Endothelial cell of umbilical vein (primary cell): ENCODE results near the gene FBXL13. TPM values are rescaled to one million over a fixed set of nuclear protein-coding genes. Genes with fewer than 3 reads are reported as not detected.

Source experiments
- BruUV-seq: library from RNA; stranded (reverse); fragments of 400-500 nt; replicated peaks from 2 replicates; lab custom pipeline; 2021; lab: Mats Ljungman, UMichigan
- CTCF ChIA-PET: fragments of 300-600, 350-600 bp; sonication (Branson Sonifier 250); formaldehyde crosslinking; loops from one replicate; lab custom pipeline; 2021; ENCODE audit warnings: antibody characterized with exemption, inconsistent platforms; lab: Charles Lee
- POLR2A ChIA-PET: fragments of 300-600, 350-600 bp; sonication (Branson Sonifier 250); formaldehyde crosslinking; loops from one replicate; lab custom pipeline; 2021; ENCODE audit warnings: antibody characterized with exemption, inconsistent platforms; lab: Charles Lee
- DNase-seq: peaks from one replicate; pipeline ENCODE4 v3.0.0-alpha.2; 2011; ENCODE audit warnings: low read depth, low spot score
- FAIRE-seq: peaks from 2 replicates; lab custom pipeline; 2011; peaks lifted over from hg19 to GRCh38; lab: Jason Lieb, UNC
- H2AFZ ChIP-seq: 2 replicates; pipeline ENCODE4 v1.6.0; 2012; ENCODE audit warnings: low read depth, low read length, control low read depth, inconsistent platforms
- H3K27ac ChIP-seq: 2 replicates; pipeline ENCODE4 v1.5.1; 2011; ENCODE audit warnings: low read depth, mild to moderate bottlenecking, control low read depth, low read length, moderate library complexity; ENCODE audit not compliant: insufficient read depth
- H3K27me3 ChIP-seq, 2 experiments: 2 replicates each; pipeline versions ENCODE4 v1.6.0 to v1.6.1; 2011; ENCODE audit warnings: low read length in 2 of 2, mixed read lengths in 1 of 2; ENCODE audit not compliant: control insufficient read depth in 2 of 2, insufficient read depth in 2 of 2
- H3K36me3 ChIP-seq, 2 experiments: 2 replicates in 1 of 2; 3 replicates in 1 of 2; pipeline ENCODE4 v1.5.1; 2011; ENCODE audit warnings: low read length in 2 of 2, mild to moderate bottlenecking in 1 of 2, moderate library complexity in 1 of 2; ENCODE audit not compliant: control insufficient read depth in 2 of 2, insufficient read depth in 2 of 2; ENCODE audit errors: extremely low read depth in 1 of 2
- H3K4me1 ChIP-seq: 3 replicates; pipeline ENCODE4 v1.5.1; 2011; ENCODE audit warnings: mild to moderate bottlenecking, low read length; ENCODE audit not compliant: control insufficient read depth, insufficient read depth; ENCODE audit errors: extremely low read depth
- H3K4me2 ChIP-seq: 2 replicates; pipeline ENCODE4 v1.6.1; 2011; ENCODE audit warnings: low read length, control low read depth, mixed read lengths; ENCODE audit not compliant: insufficient read depth
- H3K4me3 ChIP-seq, 3 experiments: fragments of 200-600 bp in 1 of 3; sonication (generic), shearing (Covaris generic) in 1 of 3; replicated peaks in 1 of 3; 2 replicates each; pipeline ENCODE4 v1.5.1; 2011 to 2016; ENCODE audit warnings: control low read depth in 3 of 3, low read length in 3 of 3, mild to moderate bottlenecking in 2 of 3, inconsistent platforms in 1 of 3, low read depth in 1 of 3, moderate library complexity in 1 of 3; ENCODE audit not compliant: insufficient read depth in 1 of 3
- H3K79me2 ChIP-seq: 2 replicates; pipeline ENCODE4 v1.6.0; 2012; ENCODE audit warnings: low read length, inconsistent platforms; ENCODE audit not compliant: control insufficient read depth, insufficient read depth
- H3K9ac ChIP-seq: replicated peaks from 2 replicates; pipeline ENCODE3; 2011; ENCODE audit warnings: low read length, control low read depth; ENCODE audit not compliant: insufficient read depth; ENCODE audit errors: extremely low read depth
- H3K9me1 ChIP-seq: replicated peaks from 3 replicates; pipeline ENCODE4 v1.6.0; 2011; ENCODE audit warnings: mild to moderate bottlenecking, low read length; ENCODE audit not compliant: control insufficient read depth, insufficient read depth; ENCODE audit errors: extremely low read depth
- H3K9me3 ChIP-seq: replicated peaks from 2 replicates; pipeline ENCODE4 v1.5.1; 2012; ENCODE audit warnings: low read length, inconsistent platforms; ENCODE audit not compliant: control insufficient read depth, insufficient read depth
- H4K20me1 ChIP-seq: replicated peaks from 2 replicates; pipeline ENCODE3; 2011; ENCODE audit warnings: mild to moderate bottlenecking, low read length; ENCODE audit not compliant: control insufficient read depth, insufficient read depth; ENCODE audit errors: extremely low read depth
- EZH2 ChIP-seq: IDR thresholded peaks from 2 replicates; pipeline ENCODE4 v1.6.1; 2012; ENCODE audit warnings: borderline replicate concordance, low read depth, mild to moderate bottlenecking, moderate library complexity, low read length, inconsistent platforms; ENCODE audit not compliant: severe bottlenecking
- FOS ChIP-seq: IDR thresholded peaks from 2 replicates; pipeline ENCODE4 v1.6.1; 2011; ENCODE audit warnings: mild to moderate bottlenecking, low read length, moderate library complexity, borderline replicate concordance; ENCODE audit not compliant: insufficient read depth
- GATA2 ChIP-seq: IDR thresholded peaks from 2 replicates; pipeline ENCODE4 v1.7.0; 2011; ENCODE audit warnings: low read depth, mild to moderate bottlenecking, moderate library complexity, mixed read lengths, low read length; ENCODE audit not compliant: insufficient read length, insufficient read depth
- JUN ChIP-seq: IDR thresholded peaks from 2 replicates; pipeline ENCODE4 v1.6.1; 2011; ENCODE audit warnings: borderline replicate concordance, low read depth; ENCODE audit not compliant: insufficient read length, insufficient read depth
- MAX ChIP-seq: IDR thresholded peaks from 2 replicates; pipeline ENCODE4 v1.6.1; 2011; ENCODE audit not compliant: insufficient read depth, insufficient read length
- MYC ChIP-seq: IDR thresholded peaks from one replicate; pipeline ENCODE4 v1.6.1; 2011; ENCODE audit warnings: mild to moderate bottlenecking, low read depth, low read length
- POLR2A ChIP-seq: IDR thresholded peaks from 2 replicates; pipeline ENCODE4 v1.6.1; 2012; ENCODE audit warnings: low read depth, mild to moderate bottlenecking, control low read depth, low read length
- POLR2AphosphoS5 ChIP-seq: IDR thresholded peaks from 2 replicates; pipeline ENCODE4 v1.6.1; 2012; ENCODE audit warnings: low read depth, mild to moderate bottlenecking, control low read depth, low read length, moderate library complexity; ENCODE audit not compliant: insufficient read depth
- dilution Hi-C: fragments of 300-500 bp; cut with MboI; formaldehyde crosslinking; loops from one replicate; pipeline ENCODE4 v1.15.0; 2019; ENCODE audit warnings: low sequenced_read_pairs; ENCODE audit not compliant: extremely low pct_ligation_motif_present
- intact Hi-C: fragments of 100-400 bp; cut with micrococcal nuclease; formaldehyde crosslinking; loops from one replicate; pipeline ENCODE4 v1.10.0; 2022
- polyA plus RNA-seq, 4 experiments: library from polyadenylated mRNA; depleted of rRNA in 3 of 4; stranded (reverse) in 3 of 4; unstranded in 1 of 4; fragments of >200 nt; gene quantifications; 2 replicates each; pipeline versions ENCODE4 v1.2.1 to v1.2.3, GENCODE V29; 2011 to 2012; ENCODE audit warnings: missing spikeins in 1 of 4
- total RNA-seq: library from RNA; stranded (reverse); gene quantifications from 2 replicates; pipeline ENCODE4 v1.2.3, GENCODE V29; 2021
- TF ChIP-seq, protein P1 (sequence below), 2 donors: IDR thresholded peaks; 1 replicate in 1 of 2; 2 replicates in 1 of 2; pipeline ENCODE4 v1.5.1; 2011; ENCODE audit warnings: low read length in 2 of 2, mild to moderate bottlenecking in 2 of 2, moderate library complexity in 2 of 2, control low read depth in 1 of 2, inconsistent platforms in 1 of 2, low read depth in 1 of 2; ENCODE audit not compliant: insufficient read depth in 1 of 2; ENCODE audit errors: extremely low read depth in 1 of 2

The FBXL13 gene
- total and polyA plus RNA-seq, 2 donors (not counting 3 experiments of a cell fraction or from before 2014, with no cell fraction given) = 3.9 to 4.6 TPM

GRCh38 chr7:102981451-102981850 is 93.1 kb downstream of the FBXL13 start:
- CTCF ChIA-PET = no interaction called here
- Histone ChIP-seq H4K20me1 (no peaks in the 10 kb centered on the region), H3K4me2 (no peak overlapping the region), H3K27ac (no peak overlapping the region), H3K4me3 (no peak overlapping the region), H3K4me1 (peaks cover 3% of the 10 kb centered on the region), H3K9me1 (no peaks in the 10 kb centered on the region), H3K36me3 (no peaks in the 10 kb centered on the region), H2AFZ (no peak overlapping the region), H3K9me3 (no peaks in the 10 kb centered on the region), H3K27me3 (no peaks in the 10 kb centered on the region), H3K9ac (no peak overlapping the region), H3K79me2 (no peaks in the 10 kb centered on the region)
- no TSS peak for BruUV-seq
- dilution Hi-C loops = no loop called here
- FAIRE-seq (no peak), DNase-seq (no peak)
- TF ChIP-seq POLR2A = no peak
- no peak for TF ChIP-seq EZH2
- no peak for TF ChIP-seq JUN
- TF ChIP-seq MAX = no peak
- TF ChIP-seq, protein P1, sequence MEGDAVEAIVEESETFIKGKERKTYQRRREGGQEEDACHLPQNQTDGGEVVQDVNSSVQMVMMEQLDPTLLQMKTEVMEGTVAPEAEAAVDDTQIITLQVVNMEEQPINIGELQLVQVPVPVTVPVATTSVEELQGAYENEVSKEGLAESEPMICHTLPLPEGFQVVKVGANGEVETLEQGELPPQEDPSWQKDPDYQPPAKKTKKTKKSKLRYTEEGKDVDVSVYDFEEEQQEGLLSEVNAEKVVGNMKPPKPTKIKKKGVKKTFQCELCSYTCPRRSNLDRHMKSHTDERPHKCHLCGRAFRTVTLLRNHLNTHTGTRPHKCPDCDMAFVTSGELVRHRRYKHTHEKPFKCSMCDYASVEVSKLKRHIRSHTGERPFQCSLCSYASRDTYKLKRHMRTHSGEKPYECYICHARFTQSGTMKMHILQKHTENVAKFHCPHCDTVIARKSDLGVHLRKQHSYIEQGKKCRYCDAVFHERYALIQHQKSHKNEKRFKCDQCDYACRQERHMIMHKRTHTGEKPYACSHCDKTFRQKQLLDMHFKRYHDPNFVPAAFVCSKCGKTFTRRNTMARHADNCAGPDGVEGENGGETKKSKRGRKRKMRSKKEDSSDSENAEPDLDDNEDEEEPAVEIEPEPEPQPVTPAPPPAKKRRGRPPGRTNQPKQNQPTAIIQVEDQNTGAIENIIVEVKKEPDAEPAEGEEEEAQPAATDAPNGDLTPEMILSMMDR (IDR thresholded peaks at IDR 0.05; ENCODE audit: extremely low read depth in 1 of 2, insufficient read depth in 1 of 2, low read depth in 1 of 2, low read length in 2 of 2) = no peak
- intact Hi-C loops = no loop called here
- POLR2A ChIA-PET = no interaction called here

GRCh38 chr7:102979670-102980069 is 94.9 kb downstream of the FBXL13 start:
- Histone ChIP-seq H2AFZ (no peak overlapping the region), H3K4me1 (peaks cover 3% of the 10 kb centered on the region), H4K20me1 (no peaks in the 10 kb centered on the region), H3K9me1 (no peaks in the 10 kb centered on the region), H3K4me3 (no peak overlapping the region), H3K4me2 (no peak overlapping the region), H3K9ac (no peak overlapping the region), H3K27me3 (no peaks in the 10 kb centered on the region), H3K9me3 (no peaks in the 10 kb centered on the region), H3K36me3 (no peaks in the 10 kb centered on the region), H3K27ac (no peak overlapping the region), H3K79me2 (no peaks in the 10 kb centered on the region)
- intact Hi-C loops (no loop called here), dilution Hi-C loops (no loop called here)
- FAIRE-seq (no peak), DNase-seq (no peak)
- BruUV-seq = no TSS peak
- CTCF ChIA-PET = no interaction called here
- POLR2A ChIA-PET = no interaction called here
- TF ChIP-seq POLR2AphosphoS5 (no peak), JUN (no peak), MYC (no peak), FOS (no peak), MAX (no peak), EZH2 (no peak), GATA2 (no peak), POLR2A (no peak)
- TF ChIP-seq, protein P1 (IDR thresholded peaks at IDR 0.05; ENCODE audit: extremely low read depth in 1 of 2, insufficient read depth in 1 of 2, low read depth in 1 of 2, low read length in 2 of 2) = no peak
